Inferior parietal cortex (tissue), 1 donor: ENCODE data around the gene PPP1R18.
A peak's percentile ranks its signal among the peaks of the same experiment; 100 is the strongest.

Experiments
- DNase-seq: peaks from one replicate; pipeline ENCODE4 v3.0.0-alpha.2; 2016; ENCODE audit errors: extremely low spot score

Gene PPP1R18

DNA sequence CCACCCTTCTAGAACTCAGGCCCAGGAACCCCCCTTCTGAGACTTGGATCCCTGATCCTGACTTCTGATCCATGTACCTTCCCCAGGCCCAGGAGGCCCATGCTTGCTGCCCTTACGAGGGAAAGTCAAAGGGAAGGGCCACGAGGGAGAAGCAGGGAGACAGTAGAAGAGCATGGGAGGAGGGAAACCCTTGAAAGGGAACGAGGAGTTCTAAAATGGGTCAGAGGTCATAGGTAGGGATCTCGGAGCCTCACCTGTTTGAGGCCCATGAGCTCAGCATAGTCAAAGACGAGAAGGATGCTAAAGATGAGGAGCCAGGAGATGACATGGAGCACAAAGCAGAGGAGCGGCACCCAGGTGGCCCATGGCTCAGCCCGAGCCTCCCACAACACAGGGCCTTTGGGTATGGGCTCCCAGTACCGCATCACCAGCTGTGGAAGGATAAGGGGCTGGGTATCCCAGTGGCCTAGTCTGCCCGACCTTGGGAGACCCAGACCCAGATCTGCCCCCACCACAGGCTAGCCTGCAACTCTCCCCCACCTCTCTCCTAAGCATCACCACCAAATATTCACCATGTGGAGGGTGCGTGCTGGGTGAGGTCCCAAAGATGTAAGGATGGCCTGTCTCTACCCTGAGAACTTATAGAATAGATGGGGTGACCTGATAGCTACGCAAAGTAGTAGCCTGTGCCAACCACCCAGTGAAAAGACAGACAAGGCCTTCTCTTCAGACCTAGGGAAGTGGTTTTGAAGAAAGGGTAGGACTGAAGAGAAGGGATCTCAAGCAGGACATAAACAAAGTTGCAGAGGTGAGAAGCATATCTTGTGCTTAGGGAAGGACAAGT, 2.8 kb upstream of the PPP1R18 start:
- no peak for DNase-seq

DNA sequence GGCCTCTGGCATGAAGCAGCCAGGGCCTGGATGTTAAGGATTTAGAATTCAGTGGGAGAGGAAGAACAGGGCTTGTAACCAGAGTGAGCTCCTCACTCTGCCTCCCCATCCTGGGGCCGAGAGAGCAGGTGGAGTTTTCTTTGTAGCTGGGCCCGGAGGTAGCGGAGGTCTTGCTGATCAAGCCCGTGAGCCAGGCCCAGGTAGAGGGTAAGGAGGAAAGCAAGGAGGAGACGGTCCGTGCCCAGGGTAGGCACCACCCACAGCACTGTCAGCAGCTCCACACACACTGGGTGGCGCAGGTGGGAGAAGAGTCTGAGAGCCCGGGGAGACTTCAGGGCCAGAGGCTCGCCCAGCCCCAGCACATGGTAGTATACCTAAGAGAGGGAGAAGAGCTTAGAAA, 2.1 kb upstream of the PPP1R18 start:
- no peak for DNase-seq

DNA sequence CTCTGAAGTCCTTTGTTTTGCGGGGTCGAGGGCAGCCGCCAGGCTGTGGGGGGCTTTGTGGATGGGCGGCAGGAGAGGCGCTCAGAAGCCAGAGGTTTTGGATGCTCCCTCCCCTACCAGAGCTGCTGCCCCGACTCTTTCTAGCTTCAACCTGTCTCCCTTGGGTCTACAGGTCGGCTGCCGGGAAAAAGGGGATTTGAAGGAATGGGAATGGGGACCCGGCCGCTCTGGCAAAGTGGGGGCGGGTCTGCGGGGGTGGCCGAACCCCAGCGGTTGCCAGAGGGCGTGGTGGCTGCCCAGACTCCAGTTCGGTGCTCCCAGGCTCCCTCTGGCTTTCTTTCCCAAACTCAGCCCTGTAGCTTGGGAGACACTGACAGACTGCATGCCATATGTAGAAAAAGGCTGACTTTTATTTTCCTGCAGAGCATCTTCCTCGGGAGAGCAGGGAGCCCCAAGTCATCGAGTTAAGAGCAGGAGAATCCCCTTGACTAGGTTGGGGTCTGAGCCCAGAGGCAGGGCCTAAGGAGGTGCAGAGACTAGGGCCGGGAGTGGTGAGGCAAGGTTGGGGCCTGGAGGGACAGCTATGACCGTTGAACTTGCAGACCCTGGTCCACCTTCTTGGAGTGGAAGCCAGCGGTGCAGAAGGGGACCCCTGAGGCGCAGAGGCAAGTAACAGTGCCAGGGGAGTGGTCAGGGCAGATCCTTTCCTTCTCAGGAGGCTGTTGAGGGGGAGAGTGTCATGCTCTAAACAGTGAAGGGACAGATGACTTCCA, 1.4 kb upstream of the PPP1R18 start:
- DNase-seq: no peak

DNA sequence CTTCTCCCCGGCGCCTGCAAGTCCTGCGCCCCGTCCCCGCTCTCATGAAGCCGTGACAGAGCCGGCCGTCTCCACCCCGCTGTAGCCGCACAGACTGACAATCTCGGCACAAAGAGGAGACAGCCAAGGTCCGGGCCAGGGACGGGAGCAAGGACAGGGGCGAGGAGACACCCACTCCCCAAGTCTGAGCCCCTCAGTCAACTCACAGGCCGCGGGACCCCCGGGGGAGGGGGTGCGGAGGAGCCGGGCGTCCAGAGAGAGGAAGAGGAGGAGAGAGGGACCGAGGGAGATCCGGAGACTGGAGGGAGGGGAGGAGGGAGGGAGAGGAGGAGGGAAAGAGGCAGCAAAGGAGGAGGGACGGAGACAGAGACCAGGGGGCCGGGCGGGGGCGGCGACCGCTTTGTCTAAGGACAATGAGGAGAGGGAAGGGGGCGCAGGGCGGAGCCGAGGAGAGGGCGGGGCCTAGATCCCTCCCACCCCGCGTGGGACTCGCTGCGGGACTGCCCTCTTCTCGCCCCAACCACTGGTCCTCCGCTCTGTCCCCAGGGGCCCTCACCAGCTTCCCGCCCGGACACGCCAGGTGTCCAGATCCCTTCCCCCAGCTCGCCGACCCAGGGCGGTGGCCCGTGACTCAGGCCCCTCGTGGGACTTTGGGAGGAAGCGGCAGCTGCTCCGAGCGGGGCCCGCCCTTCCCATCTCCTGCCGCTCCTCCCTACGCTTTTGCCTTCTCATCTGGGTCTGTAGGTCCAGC, 638 bp upstream of the PPP1R18 start:
- DNase-seq: peak; percentile 44

DNA sequence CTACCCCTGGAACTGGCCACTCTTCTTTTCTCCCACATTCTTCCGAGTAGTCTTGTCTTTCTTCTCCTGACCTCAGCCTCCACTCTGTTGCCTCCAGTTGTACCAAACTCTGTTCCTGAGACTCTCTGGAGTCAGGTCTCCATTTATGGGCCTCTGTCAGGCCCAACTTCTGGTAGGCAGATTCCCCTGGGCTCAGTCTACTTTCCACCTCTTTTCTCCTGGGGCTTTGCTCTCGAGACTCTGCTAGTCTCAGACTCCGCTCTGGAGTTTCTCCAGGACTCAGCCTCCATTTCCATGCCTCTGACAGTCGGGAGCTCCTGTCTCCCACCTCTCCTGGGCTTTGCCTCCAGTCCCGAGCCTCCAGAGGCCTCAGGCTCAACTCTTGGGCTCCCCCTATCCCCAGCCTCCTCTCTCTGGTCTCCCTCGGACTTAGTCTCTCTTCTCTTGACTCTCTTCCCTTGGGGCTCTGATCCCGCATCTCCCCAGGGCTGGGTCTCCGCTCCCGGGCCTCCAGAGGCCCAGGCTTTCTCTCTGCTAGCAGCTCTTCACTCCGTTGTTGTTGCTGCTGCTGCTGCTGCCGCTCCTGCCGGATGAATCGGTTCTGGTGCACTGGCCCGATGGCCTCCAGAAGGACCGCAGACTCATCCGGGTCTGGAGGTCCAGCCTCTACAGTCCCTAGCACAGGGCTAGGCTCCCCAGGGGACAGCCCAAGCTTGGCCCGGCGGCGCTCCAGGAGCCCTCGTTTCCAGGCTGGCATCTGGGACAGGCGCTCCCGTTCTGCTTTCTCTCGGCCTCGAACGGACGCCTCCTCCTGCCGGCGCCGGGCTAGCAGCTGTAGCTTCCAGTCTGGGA, 1.1 kb downstream of the PPP1R18 start:
- no peak for DNase-seq

DNA sequence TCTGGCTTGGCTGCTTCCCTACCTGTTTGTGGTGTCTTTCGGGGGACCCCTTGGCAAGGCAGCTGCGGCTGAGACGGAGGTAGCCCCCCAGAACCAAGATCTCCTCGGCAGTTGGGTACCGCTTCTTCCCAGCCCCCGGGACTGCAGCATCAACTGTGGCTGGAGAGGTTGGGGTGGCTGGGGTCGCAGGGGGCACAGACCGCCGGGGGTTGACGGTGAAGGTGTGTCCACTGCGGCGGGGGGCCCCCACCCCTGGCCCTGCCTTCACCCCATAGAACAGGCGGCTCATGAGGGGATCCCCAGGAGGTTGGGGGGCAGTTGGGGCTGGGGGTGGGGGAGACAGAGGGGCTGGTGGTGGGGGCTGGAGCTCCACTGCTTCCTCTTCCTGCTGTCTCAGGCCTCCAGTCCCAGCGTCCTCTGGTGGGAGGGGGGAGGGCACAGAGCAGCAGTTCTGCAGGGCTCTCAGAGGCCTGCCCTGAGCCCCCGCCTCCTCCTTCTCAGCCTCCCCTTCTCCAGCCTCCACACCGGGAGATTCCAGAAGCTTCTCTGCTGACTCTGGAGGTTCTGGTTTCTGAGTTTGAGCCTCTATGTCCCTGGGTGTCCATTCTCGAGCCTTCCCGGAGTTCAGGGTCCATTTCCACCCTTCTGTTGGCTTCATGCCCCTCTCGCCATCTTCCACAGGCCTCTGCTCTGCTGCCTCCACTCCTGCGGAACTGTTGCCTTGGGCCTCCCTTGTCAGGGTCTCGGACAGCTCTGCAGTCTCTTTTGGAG, 1.9 kb downstream of the PPP1R18 start:
- DNase-seq: no peak

DNA sequence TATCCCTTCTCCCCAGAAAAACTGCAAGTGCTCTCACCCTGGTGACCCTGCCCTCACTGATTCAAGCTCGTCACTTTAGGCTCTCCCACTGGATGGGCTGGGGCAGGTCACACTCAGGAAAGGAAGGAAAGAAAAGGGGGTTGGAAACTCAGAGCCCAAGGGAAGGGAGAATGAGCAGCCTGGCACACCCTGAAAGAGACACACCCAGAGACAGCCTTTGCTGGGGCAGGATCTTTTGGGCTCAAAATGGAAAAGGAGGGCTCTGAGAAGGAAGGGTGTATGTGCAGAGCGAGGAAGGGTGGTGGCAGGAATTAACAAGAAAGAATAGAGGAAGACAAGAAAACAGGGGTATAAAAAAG, 2.5 kb downstream of the PPP1R18 start:
- DNase-seq: no peak

DNA sequence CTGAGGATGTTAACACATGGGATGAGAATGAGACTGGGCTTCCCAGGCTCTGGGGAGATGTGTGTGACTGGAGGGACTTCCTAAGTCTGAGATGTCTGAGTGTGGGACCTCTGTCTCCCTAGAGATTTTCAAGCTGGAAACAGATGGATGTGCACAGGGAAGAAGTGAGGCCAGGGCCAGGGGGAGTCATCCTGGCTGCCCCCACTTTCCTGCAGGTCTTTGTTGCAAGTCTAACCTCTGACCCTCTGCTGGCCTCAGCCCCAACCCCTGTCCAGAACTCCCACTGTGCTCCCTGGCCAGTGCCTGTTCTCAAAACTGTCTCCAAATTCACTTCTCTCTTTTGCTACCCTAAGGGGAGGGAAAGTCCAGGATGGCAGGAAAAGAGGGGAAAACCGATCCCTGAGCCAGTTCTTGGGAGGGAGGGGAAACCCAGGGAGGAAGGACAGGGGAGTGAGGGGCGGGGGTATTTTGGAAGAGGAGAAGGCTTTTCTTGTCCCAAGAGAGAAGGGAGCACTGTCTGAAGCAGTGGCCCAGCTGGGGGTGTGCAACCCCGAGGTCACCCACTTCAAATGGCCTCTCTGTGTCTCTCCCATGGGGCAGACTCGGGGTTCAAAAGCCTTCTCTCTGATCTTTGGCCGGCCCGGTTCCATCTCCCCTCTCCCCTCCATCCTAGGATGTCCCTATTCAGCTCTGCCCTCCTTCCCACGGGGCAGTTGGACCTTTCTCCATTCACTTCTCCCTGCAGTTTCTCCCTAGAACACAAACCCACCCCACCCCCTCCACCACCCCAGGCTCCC, 3.1 kb downstream of the PPP1R18 start:
- no peak for DNase-seq

DNA sequence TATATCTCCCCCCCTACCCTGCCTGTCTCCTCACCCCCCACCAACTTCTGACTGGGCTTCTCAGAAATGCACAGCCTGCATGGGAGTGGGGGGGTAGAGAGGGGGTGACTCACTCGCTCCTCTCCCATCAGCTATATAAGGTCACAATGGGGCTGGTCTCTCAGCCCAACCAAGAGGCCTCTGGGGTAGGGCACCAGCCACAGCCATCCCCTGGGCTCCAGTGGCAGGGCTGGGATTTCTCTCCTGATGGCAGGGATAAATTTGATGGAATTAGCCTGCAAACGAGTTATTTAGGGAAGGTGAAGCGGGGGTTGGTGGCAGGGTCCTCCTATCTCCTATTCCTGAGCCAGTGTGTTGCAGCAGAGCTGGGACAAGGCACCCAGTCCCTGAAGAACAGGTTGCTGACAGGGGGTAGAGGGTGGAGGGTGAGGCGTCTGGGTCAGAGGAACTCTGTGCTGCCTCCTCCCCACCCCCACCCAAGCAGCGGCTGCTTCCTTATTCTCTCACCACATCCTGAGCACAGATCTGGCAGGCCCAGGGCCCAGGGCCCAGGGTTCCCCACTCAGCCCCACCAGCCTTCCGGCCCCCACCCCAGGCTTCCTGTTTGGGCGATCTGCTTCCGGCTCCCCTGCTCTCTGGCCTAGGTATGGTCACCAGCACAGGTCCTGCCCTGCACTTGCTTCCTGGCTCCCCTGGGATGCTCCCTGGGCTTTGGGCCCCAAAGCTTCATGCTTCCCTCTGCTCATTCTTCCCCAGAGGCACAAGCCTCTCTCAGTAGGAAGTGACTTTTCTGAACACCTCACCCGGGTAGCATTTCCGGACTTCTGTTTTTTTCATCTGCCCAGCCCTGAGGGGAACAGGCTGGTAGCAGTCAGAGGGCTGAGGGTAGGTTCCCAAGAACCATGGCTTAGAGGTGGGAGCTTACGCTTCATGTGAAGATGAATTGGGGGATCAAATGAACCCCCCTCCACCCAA, 4.0 kb downstream of the PPP1R18 start:
- DNase-seq: no peak

DNA sequence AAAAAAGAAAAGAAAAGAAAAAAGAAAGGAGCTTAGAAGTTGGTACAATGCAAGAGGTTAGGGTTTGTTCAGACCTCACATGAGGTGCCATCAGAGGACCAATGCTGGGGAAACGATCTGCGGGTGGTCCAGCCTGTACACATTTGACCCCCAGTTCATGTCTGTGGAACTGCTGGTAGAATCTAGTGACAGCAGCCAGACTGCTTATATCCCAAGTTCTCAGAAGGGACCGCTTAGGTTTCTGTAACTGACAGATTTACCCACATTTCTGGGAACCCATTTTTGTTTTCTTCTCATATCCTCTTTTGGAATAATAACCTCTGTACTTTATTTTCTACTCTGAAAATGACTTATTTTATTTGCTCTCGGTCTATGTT, 4.7 kb downstream of the PPP1R18 start:
- no peak for DNase-seq

DNA sequence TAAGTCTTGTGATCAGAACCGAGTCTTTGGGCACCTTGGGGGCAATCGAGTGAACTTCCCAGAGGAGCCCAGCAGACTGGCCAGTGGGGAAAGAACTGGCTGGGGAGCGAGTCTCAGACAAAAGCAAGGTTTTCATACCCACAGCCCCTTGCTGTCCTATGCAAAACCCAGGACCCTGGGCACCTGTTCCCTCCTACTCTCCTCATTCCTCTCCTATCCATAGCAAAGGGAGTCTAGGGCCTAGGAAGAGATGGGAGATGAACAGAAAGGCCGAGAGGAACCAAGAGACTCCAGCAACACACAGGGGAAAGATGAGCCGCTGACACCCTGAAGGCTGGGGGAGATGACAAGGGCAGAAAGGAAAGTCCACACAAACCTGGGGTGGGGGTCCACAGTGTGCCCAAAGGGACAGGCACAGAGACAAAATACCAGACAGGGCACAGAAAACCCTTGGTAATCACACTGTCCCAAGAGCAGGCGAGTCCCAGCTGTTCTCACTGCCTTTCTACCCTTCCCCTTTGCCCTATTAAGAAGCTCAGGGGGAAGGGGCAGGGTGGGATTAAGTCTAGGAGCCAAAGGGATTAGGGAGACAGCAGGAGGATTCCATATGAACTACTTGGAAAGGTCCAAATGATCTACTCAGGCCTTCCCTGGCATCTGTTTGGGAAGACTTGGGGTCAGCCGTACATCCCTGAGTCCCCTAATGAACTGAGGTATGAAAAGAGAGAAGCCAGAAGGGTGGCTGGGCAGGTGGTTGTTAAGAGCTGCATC, 6.5 kb downstream of the PPP1R18 start:
- DNase-seq: no peak

DNA sequence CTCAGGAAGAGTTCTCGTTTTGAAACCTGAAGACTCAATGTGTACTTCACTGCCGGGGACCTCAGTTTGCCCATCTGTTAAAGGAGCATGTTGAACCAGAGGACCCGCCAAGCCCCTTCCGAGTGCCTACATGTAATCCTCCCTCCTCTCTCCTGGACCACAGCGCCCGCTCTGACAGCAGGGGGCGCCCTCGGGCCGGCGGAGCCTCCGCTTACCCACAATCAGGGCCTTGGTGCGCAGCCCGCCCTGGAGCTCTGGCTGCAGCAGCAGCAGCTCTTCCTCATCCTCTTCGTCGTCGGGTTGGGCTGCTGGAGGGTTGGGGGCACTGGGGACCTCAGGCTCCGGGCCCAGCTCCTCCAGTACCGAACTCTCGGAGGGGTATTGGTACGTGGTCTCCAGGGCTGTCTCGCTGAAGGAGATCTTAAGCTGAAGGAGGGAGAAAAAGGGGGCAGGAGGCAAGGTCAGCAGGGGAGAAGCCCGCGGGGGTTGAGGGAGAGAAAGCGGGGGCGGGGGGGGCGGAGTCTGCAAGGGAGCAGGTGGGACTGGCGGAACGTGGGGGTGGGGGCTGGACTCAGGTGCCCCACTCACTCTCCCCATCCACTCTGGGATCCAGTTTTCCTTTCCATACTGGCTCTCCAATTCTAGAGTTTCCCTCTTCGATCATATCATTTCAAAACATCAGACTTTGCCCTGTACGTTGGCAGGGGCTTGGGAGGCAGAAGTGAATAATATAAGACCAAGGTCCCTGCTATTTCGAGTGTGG, 7.3 kb downstream of the PPP1R18 start:
- DNase-seq: peak; percentile 82

DNA sequence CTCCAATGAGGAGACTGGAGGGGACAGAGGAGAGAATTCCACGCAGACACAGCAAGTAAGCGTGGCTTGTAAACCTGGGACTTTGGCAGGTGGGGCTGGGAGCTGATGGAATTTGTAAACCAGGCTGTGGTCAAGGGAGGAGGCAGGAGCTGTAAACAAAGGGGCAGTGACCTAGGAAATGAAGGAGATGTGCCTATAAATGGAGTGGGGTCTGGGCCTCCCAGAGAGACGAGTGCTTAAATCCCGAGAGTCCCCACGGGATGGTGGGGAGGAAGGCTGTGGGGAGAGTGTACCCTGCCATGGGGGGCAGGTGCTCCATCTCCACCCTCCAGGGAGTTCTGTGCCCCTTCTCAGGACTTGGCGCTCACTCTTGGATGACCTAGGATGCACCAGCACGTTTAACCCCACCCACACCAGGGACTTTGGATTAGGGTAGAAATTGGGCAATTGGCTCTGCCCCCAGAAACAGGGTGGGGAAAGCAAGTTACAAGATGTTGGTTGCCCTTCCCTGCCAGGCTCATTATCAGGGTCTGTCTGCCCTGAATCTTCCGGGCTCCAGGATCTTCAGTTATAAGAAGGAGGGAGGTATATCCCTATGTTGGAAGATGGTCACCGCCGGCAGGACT, 9.7 kb downstream of the PPP1R18 start:
- no peak for DNase-seq

DNA sequence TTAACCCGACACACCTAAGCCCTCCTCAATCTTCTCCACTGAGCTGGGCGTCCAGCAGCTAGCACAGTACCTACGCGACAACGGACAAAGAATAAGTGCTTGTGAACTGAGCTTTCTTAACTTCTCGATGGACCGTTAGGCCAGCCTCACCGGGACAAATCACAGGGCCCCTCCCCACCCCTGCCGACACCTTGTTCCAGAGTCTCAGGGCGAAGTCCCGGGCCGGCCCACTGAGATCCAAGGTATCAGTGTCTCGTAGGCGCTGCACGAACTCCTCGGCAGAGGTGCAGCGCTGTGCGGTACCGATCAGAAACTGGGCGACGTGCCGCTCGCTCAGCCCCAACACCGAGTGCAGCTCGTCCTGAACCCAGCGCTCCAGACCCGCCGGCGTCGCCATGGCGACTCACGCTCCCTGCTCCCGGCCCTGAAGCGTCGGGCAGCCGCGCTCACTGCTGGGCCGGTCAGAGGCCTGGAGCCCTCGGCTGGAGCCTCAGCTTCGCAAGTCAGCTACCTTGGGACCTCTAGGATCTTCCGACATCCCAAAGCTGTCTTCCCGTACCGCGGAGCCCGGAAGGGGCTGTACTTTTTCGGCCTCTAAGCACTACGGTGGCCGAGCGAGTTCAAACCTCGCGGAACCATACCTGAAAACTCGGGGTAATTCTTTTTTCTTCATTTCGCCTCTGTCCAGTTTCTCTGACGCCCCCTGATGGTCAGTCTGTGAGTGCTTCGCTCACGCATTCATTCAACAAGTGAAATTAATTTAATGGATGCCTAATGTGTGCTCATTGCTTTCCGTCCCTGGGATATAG, 13.8 kb downstream of the PPP1R18 start, which contains the start of gene DHX16:
TSS of gene DHX16 (minus strand) at position 562 of the 809 bp plus-strand sequence. CDS start at position 397, 165 bp downstream.
- DNase-seq: peak; percentile 98

DNA sequence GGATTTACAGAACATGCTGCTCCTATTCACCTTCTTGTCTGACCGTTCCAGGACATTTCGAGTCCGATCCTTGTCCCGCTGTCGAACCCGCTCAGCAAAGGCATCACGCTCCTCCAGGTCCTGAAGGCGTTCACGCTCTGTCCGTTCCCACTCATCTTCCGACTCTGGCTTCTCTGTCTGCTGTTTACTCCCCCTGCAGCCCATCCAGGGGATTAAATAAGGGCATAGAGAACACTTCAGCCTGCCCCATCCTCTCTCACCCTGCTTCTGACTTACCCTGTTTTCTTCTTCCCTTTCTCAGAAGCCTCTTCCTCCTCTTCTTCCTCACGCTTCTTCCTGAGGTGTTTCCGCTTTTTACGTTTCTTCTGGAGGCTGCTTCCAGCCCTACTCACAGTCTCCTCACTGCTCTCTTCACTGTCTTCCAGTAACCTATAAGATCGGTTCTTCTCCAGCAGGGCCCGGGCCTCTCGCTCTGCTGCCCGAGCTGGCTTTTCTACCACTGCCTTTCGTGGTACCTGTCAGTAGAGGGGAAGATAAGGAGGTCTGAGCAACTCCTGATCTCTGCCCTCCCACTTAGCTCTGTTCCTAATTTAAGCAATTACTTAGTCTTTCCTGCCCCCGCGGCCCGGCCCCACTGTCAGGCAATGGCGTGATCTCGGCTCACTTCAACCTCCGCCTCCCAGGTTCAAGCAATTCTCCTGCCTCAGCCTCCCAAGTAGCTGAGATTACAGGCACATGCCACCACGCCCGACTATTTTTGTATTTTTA, 15.5 kb downstream of the PPP1R18 start:
- no peak for DNase-seq
